GM12875 (cell line): ENCODE results near the gene GDF15.

ENCODE experiments used
- H3K4me3 ChIP-seq: one replicate; pipeline ENCODE4 v1.5.1; 2011; ENCODE audit warnings: low read depth, low read length, control low read depth
- CTCF ChIP-seq: IDR thresholded peaks from 2 replicates; pipeline ENCODE4 v1.5.1; 2011; ENCODE audit warnings: low read depth, mild to moderate bottlenecking, control low read depth, inconsistent platforms, low read length, moderate library complexity, borderline replicate concordance; ENCODE audit not compliant: insufficient read depth

The GDF15 gene

DNA sequence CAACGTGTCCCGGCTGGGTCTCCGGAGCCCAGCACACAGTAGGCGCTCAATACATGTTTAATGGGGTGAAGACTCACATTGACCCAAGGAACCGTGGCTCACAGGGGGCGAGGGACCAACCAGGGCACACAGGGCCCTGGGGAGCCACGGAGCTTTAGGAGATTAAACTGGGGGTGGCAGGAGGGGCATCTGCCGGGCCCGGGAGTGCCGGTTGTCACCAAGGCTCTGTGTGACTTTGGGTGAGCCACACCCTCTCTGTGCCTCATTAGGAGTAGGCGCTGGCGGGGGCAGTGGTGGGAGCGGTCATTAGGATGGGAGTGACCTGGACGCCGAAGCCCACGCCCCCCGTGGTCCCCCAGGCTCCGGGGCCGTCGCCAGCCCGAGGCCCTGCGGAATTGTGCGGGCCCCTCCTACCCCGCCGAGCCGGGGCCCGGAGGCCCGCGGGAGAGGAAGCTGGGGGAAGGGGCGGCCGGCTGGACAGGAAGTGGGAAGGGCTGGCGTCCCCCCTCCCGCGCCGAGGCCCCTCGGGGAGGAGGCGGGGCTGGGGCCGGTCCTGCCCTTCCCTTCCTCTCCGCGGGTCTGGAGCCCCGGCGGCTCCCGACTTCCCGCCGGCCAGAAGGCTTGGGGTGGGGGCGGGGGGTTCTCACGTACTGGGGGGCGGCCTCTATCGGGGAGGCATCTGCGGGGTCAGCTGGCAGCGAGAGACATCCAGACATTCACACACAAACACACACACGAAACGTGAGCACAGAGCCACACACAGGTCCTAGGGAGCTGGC is 31.5 kb downstream of the GDF15 start:
- TF ChIP-seq CTCF: no peak
- peak overlapping the region; percentile 48 for H3K4me3 ChIP-seq

GRCh38 chr19:18418029-18418482 is 32.1 kb downstream of the GDF15 start:
- H3K4me3 ChIP-seq: peak overlapping the region; percentile 7
- TF ChIP-seq CTCF: no peak

DNA sequence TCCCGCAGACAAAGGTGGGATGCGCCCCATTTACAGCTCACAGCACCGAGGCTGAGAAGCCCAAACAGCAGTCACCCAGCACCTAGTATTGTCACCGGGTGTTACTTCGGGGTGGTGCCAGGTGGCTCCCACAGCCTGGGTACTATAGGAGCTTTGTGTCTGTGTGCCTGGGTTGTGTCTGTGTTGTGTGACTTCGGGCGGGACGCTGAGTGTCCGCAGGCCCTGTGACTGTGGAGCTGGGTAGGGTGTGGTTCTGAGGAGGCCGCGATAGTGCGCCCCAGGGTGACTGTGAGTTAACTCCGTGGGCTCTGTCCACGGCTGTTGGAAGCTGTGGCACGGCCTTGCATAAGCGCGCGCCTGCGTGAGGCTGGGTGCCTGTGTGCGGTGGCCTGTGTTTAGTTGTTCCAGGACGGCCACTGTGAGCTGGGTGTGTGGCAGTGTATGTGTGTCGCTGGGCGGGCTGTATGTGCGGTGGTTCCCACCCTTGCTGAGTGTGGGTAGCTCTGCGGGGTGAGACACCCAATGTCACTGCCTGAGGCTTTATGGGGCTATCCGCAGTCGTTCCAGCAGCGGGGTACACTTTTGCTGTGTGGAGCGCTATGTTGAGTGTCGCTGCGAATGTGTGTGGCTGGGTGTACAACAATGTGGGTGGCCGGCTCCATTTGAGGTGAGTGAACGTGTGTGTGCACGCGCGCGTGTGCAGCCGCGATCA is 32.7 kb downstream of the GDF15 start:
- H3K4me3 ChIP-seq: peak overlapping the region; percentile 80
- no peak for TF ChIP-seq CTCF

GRCh38 chr19:18419195-18419698 is 33.3 kb downstream of the GDF15 start, which contains the start of gene SSBP4:
SSBP4 (plus strand) TSS chr19:18419398; CDS start chr19:18419649, 251 bp downstream.
- H3K4me3 ChIP-seq: peak within 1 kb of the TSS; percentile 80
- peak; percentile 36; the same call in 1 of the 2 replicates for TF ChIP-seq CTCF

DNA sequence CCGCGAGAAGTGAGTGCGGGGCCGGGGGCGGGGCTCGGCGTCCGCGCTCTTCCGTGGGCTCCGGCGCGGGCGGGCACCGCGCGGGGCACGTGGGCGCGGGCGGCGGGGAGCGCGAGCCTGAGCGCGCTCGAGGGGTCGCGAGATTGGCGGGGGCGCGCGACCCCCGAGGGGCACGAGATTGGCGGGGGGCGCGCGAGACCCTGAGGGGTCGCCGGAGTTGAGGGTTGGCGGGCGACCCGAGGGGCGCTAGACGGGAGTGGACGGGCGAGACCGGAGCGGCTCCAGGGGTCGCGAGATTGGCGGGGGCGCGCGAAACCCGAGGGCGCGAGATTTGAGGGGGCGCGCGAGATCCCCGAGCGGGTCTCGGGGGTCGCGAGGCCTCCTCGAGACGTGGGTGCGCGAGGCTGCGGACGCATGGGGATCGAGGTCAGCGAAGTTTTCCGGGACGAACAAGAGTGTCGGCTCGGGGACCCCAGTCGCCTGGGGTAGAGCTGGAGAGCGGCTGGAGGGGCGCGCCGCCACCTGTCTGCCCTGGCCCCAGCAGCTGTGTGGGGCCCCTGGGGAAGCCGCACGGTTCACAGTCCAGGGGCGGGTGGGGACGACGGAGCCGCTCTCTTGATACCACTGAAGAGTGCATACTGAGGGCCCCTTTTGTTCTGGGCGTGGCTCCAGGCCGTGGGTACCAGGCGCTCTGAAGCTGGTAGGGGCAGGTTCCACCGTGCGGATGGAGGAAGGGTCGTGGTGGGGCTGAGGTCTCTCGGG is 33.9 kb downstream of the GDF15 start:
- H3K4me3 ChIP-seq: peak overlapping the region; percentile 80
- TF ChIP-seq CTCF: no peak

DNA sequence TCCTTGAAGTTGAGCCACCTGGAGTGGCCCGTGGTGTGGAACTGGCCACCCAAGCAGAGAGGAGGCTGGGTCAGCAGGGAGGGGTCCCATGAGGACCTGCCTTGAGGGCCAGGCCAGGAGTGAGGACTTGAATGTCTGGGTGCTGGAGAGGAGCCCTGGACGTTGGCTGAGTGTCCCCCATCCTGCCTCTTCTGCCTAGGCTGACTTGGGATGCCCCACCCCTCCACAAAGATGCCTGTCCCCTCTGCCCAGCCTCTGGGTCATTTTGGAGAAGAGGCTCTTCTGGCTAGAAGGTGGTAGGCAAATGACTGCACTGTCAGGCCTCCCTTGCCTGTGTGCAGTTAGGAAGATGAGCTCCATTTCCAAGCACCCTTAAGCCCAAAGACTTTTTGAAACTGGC is 35.0 kb downstream of the GDF15 start:
- peak overlapping the region; percentile 14 for H3K4me3 ChIP-seq
- no peak for TF ChIP-seq CTCF
